SH-SY5Y (cell line): ENCODE data around the gene DNM3.

Experiments used
- GATA2 ChIP-seq: IDR thresholded peaks from 2 replicates; pipeline ENCODE4 v1.6.1; 2011; ENCODE audit warnings: mild to moderate bottlenecking, low read depth, low read length
- GATA3 ChIP-seq: IDR thresholded peaks from 2 replicates; pipeline ENCODE4 v1.6.1; 2011; ENCODE audit warnings: low read depth, mild to moderate bottlenecking, low read length, moderate library complexity

The DNM3 gene

GRCh38 chr1:172117800-172118199 lies 276.5 kb downstream of the DNM3 start:
- TF ChIP-seq GATA3: no peak
- no peak for TF ChIP-seq GATA2

- TF ChIP-seq GATA3 (no peak), GATA2 (no peak)
Observed at GRCh38 chr1:172118618-172119017, 277.3 kb downstream of the DNM3 start.

DNA sequence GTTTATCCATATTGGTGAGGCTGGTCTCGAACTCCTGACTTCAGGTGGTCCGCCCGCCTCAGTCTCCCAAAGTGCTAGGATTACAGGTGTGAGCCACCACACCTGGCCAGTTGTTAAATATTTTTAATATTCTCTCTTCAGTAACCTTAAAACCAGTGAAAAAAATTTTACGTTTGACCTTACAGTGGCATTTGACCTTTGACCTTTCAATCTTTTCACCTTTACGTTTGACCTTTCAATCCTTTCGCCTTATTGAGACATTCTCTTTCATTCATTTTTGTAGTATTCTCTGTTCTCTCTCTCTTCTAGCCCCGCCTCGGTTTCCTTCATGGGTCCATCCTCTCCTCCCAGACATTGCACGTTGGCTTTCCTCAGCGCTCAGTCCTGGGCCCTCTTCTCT lies 277.9 kb downstream of the DNM3 start:
- TF ChIP-seq GATA3 (no peak), GATA2 (no peak)

- no peak for TF ChIP-seq GATA3
- no peak for TF ChIP-seq GATA2
Observed at GRCh38 chr1:172120381-172120780, 279.1 kb downstream of the DNM3 start.

- no peak for TF ChIP-seq GATA2
- TF ChIP-seq GATA3: no peak
Observed at GRCh38 chr1:172121081-172121717, 279.9 kb downstream of the DNM3 start.

DNA sequence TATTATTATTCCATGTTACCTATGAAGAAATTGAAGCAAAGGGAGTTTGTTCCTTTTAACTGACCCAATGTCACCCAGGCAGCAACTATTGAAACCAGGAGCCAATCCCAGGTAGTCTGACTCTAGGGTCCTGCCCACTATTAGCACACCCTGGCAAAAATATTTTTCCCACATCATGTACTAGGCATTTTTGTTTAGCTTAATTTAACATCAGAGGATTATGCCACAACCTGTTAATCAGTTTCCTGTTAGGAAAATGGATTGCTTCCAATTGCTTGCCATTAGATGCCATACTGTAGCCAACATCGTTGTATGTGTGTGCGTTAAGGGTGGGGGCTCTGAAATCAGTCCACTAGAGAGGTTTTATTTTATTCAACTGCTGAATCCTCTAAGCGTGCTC lies 281.1 kb downstream of the DNM3 start:
- TF ChIP-seq GATA2 (no peak), GATA3 (no peak)

DNA sequence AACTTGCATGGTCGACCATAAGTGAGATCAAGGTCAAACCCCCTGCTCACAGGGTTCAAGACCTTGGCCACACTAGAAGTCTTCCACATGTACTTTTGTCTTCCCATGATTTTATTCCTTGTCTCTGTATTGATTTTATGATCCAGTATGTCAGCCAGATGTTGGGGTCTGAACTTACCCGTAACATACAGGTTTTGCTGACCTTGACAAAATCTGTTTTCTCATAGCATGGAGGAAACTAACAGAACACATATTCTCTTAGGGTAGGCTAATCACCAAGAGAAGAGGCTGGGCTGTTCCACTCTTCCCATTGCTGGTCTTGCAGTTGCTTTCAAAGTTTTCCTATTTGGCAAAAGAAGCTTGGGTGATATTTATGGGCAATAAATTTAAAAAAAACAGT lies 284.0 kb downstream of the DNM3 start:
- TF ChIP-seq GATA2: no peak

DNA sequence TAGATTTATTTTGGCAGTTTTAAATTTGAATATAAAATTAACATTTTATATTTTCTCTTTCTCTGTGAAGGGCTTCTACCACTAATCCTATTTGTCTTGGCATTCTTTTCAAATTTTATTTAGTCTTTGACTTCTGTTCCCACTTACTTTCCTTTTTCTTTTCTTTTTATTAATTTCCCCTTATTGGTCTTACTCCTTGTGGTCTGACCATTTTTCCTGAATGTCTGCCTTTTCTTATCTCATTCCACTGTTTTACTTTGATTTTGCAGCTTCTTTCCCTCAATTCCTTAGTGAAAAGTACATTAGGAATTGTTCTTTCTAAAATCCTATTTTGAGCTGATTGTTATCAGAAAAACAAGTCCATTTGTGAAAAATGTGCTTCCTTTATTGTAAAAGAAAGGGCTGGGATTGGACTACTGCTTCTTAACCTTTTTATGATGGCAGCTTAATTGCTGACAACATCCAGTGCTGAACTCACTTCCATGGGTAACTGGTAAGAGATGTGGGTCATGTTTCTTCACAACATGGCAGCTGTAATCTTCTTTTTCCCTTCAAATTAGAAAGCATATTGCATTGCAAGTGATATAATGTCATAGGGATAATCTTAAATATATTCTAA lies 284.6 kb downstream of the DNM3 start:
- TF ChIP-seq GATA2 (peak; percentile 34; the same call in 1 of the 2 replicates), GATA3 (peak; percentile 60)

GRCh38 chr1:172132836-172133235 lies 291.5 kb downstream of the DNM3 start:
- TF ChIP-seq GATA2: no peak
- TF ChIP-seq GATA3: no peak

DNA sequence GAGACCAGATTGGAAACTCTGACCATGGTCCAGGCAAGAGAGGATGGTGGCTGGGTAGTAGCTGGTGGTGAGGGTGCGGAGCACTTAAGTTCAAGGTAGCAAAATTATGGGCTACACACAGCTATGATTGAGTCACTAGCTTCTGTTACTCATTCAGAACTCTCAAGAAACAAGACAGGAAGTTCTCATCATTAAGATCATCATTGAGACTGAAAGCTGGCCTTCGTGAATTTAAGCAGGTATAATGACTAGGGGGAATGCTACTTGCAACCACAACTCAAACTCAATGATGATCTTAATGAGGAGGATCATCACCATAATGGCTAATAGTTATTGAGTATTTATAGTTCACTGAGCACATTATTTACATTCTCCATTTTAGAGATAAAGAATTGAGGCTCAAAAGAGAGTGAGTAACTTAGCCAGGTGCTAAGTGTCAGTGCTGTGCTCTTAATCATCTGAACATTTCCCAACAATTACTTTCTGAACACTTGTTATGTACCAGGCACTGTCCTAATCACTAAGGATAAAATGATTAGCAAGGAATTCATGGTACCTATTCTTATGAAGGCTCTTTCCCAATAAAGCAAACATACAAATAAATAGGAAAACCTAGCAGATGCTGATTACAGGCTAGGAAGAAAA lies 292.9 kb downstream of the DNM3 start:
- TF ChIP-seq GATA2 (no peak), GATA3 (no peak)

- no peak for TF ChIP-seq GATA3
- TF ChIP-seq GATA2: no peak
Observed at GRCh38 chr1:172135076-172135672, 293.9 kb downstream of the DNM3 start.

GRCh38 chr1:172135978-172136610 lies 294.8 kb downstream of the DNM3 start:
- no peak for TF ChIP-seq GATA3
- TF ChIP-seq GATA2: no peak

DNA sequence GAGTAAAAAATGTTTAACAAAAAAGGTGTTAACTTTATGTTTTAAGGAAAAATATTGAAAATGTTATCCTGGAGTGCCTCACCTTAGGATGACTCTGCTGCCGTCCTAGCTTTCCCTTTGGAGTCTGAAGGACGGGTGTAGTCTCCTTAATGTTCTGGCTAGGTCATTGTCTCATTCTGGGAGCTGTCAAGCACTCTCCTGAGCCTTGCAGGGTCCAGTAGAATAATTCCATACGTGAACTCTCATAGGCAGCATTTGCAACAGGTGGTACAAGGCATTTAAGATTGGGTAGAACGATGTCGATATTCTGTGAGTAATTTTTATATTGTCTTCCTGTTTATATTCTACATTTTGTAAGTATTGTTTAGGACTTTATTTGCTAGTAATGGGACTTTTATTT lies 295.6 kb downstream of the DNM3 start:
- TF ChIP-seq GATA3 (no peak), GATA2 (no peak)

- no peak for TF ChIP-seq GATA3
- TF ChIP-seq GATA2: no peak
Observed at GRCh38 chr1:172137703-172138454, 296.6 kb downstream of the DNM3 start.
